ENCODE measurements around the gene COA6.
"Not testable (repeated sequence)": the region's sequence is repeated elsewhere in the genome, so short reads cannot be mapped to it uniquely, and the experiment has no call there.

Gene COA6

DNA sequence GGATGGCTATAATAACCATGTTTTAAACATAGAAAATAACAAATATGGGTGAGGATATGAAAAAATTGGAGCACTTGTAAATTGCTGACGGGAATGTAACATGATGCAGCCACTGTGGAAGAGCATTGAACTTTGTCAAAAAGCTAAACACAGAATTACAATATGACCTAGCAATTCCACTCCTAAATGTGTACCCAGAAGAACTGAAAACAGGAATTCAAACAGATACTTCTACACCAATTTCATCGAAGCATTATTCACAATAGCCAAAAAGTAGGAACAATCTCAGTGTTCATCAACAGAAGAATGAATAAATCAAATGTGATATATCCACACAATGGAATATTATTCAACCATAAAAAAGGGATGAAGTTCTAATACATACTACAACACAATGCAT lies 32.7 kb upstream of the COA6 start:
- H3K9ac ChIP-seq (ENCODE audit: low read length in 5 of 5): no peak overlapping the region
- H3K4me3 ChIP-seq (ENCODE audit: low read depth in 1 of 5, low read length in 5 of 5): no peak overlapping the region
- no peaks in the 10 kb centered on the region for H3K4me1 ChIP-seq (ENCODE audit: control insufficient read depth in 5 of 5, insufficient read depth in 5 of 5, low read length in 5 of 5)
- no peak overlapping the region for H3K27ac ChIP-seq (ENCODE audit: low read depth, low read length)
- no peaks in the 10 kb centered on the region for H3K27me3 ChIP-seq (ENCODE audit: control insufficient read depth in 5 of 5, insufficient read depth in 4 of 5, low read length in 5 of 5)
- H3K36me3 ChIP-seq (ENCODE audit: control insufficient read depth in 5 of 5, insufficient read depth in 5 of 5, low read length in 5 of 5): no peaks in the 10 kb centered on the region
- peaks cover 6 to 37% (median 22%) of the 10 kb centered on the region in 5 donors for H3K9me3 ChIP-seq (ENCODE audit: control insufficient read depth in 5 of 5, low read length in 5 of 5)

DNA sequence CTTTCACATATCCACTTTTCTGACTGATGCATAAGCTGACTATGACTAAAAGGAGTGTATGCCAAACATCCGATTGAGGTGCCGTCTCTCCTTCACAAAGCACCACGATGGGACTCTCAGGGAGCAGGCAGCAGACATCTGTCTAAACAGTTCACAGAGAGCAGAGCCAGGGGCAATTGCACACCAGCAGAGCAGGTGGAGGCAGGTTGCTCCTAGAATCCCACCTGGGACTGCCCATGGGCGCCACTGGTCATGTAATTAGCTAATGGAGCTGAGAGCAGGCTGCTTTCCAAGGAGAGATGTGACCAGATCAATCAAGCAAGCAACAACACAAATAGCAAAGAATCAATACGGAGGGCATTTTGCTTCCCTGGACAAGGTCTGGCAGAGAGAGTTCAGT lies 30.5 kb upstream of the COA6 start:
- Histone ChIP-seq H3K9me3 (ENCODE audit: control insufficient read depth in 5 of 5, low read length in 5 of 5) (peaks cover 5 to 20% (median 12%) of the 10 kb centered on the region in 5 donors), H3K9ac (ENCODE audit: low read length in 5 of 5) (no peak overlapping the region)

DNA sequence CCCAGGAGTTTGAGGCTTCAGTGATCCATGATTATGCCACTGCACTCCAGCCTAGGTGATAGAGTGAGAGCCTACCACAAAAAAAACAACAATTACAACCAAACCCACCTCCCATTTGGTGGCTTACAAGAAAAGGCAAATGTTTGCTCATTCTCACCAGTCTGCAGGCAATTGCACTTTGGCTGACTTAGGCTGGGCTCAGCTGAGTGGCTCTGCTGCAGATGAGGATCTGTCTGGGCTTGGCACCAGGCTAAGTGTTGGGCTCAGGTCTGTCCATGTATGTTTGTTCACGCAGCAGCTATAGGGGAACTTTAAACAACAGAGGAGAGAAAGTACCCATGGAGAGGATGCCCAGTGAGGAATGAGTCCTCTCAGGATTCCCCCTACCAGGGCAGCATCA lies 28.0 kb upstream of the COA6 start:
- no peak overlapping the region for H3K27ac ChIP-seq (ENCODE audit: low read depth, low read length)
- peaks cover 0 to 4% (median 0%) of the 10 kb centered on the region in 5 donors for H3K27me3 ChIP-seq (ENCODE audit: control insufficient read depth in 5 of 5, insufficient read depth in 4 of 5, low read length in 5 of 5)
- peaks cover 0 to 11% (median 4%) of the 10 kb centered on the region in 5 donors for H3K9me3 ChIP-seq (ENCODE audit: control insufficient read depth in 5 of 5, low read length in 5 of 5)
- H3K4me1 ChIP-seq (ENCODE audit: control insufficient read depth in 5 of 5, insufficient read depth in 5 of 5, low read length in 5 of 5): no peaks in the 10 kb centered on the region
- H3K9ac ChIP-seq (ENCODE audit: low read length in 5 of 5): no peak overlapping the region
- H3K36me3 ChIP-seq (ENCODE audit: control insufficient read depth in 5 of 5, insufficient read depth in 5 of 5, low read length in 5 of 5): no peaks in the 10 kb centered on the region
- H3K4me3 ChIP-seq (ENCODE audit: low read depth in 1 of 5, low read length in 5 of 5): no peak overlapping the region

More for the DNA sequence above, 30.5 kb upstream of the COA6 start:
- H3K4me3 ChIP-seq (ENCODE audit: low read depth in 1 of 5, low read length in 5 of 5): no peak overlapping the region
- H3K36me3 ChIP-seq (ENCODE audit: control insufficient read depth in 5 of 5, insufficient read depth in 5 of 5, low read length in 5 of 5): no peaks in the 10 kb centered on the region
- no peaks in the 10 kb centered on the region for H3K4me1 ChIP-seq (ENCODE audit: control insufficient read depth in 5 of 5, insufficient read depth in 5 of 5, low read length in 5 of 5)
- no peak overlapping the region for H3K27ac ChIP-seq (ENCODE audit: low read depth, low read length)
- no peaks in the 10 kb centered on the region for H3K27me3 ChIP-seq (ENCODE audit: control insufficient read depth in 5 of 5, insufficient read depth in 4 of 5, low read length in 5 of 5)

DNA sequence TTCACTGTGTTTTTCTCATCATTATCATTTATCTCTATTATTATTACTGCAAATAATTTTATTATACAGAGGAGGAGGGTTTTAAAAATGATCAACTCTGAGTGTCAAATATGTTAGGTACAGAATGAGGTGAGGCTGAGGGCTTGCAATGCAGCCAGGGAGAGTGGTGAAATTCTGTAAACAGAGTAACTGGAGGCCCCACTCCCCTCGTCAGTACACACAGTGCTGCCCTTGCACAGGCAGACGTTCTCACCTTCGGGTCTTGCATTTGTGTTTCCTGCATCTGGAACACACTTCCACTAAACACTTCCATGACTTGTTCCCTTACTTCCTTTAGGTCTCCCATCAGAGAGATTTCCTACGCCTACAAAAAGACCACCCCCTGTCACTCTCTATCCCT lies 24.3 kb upstream of the COA6 start:
- no peaks in the 10 kb centered on the region for H3K36me3 ChIP-seq (ENCODE audit: control insufficient read depth in 5 of 5, insufficient read depth in 5 of 5, low read length in 5 of 5)
- peaks cover 0 to 4% (median 0%) of the 10 kb centered on the region in 5 donors for H3K27me3 ChIP-seq (ENCODE audit: control insufficient read depth in 5 of 5, insufficient read depth in 4 of 5, low read length in 5 of 5)

DNA sequence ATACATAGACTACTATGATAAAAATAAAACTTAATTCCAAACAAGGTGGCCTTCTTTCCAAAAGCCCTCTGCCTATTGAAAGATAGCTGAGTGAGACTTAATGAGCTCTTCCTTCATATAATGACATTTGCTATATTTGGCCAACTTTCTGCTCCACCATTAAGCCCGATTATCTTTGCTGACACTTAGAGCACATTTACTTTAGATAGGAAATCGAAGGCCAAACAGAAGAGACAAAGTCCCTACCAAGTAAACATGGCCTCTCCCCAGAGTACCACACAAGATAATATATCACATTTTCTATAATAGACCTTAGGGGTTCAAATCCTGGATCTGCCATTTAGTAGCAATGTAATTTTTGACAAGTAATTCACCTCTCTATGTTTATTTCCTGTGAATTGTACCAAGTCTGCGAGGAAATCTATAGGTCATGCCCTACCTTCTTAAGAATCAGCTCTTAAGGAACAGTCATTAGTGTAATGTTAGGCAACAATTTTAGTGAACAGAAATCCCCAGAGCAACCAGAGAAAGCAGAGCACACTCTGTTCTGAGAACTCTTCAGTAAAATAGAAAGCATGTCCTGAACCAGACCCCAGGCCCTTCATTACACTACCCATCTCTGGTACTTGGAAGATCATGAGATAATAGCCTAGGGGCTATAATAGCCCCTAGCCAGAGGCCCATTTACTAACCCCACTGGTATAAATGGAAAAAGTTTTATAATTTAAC lies 17.3 kb upstream of the COA6 start:
- no peak overlapping the region for H3K27ac ChIP-seq (ENCODE audit: low read depth, low read length)
- H3K4me1 ChIP-seq (ENCODE audit: control insufficient read depth in 5 of 5, insufficient read depth in 5 of 5, low read length in 5 of 5): no peaks in the 10 kb centered on the region
- no peaks in the 10 kb centered on the region for H3K36me3 ChIP-seq (ENCODE audit: control insufficient read depth in 5 of 5, insufficient read depth in 5 of 5, low read length in 5 of 5)
- peaks cover 0 to 5% (median 0%) of the 10 kb centered on the region in 5 donors for H3K27me3 ChIP-seq (ENCODE audit: control insufficient read depth in 5 of 5, insufficient read depth in 4 of 5, low read length in 5 of 5)
- H3K9ac ChIP-seq (ENCODE audit: low read length in 5 of 5): no peak overlapping the region
- H3K9me3 ChIP-seq (ENCODE audit: control insufficient read depth in 5 of 5, low read length in 5 of 5): peaks cover 0 to 8% (median 0%) of the 10 kb centered on the region in 5 donors
- H3K4me3 ChIP-seq (ENCODE audit: low read depth in 1 of 5, low read length in 5 of 5): no peak overlapping the region

More for the DNA sequence above, 24.3 kb upstream of the COA6 start:
- no peaks in the 10 kb centered on the region for H3K4me1 ChIP-seq (ENCODE audit: control insufficient read depth in 5 of 5, insufficient read depth in 5 of 5, low read length in 5 of 5)
- H3K4me3 ChIP-seq (ENCODE audit: low read depth in 1 of 5, low read length in 5 of 5): no peak overlapping the region
- H3K9ac ChIP-seq (ENCODE audit: low read length in 5 of 5): no peak overlapping the region
- H3K9me3 ChIP-seq (ENCODE audit: control insufficient read depth in 5 of 5, low read length in 5 of 5): peaks cover 0 to 12% (median 3%) of the 10 kb centered on the region in 5 donors
- H3K27ac ChIP-seq (ENCODE audit: low read depth, low read length): no peak overlapping the region

DNA sequence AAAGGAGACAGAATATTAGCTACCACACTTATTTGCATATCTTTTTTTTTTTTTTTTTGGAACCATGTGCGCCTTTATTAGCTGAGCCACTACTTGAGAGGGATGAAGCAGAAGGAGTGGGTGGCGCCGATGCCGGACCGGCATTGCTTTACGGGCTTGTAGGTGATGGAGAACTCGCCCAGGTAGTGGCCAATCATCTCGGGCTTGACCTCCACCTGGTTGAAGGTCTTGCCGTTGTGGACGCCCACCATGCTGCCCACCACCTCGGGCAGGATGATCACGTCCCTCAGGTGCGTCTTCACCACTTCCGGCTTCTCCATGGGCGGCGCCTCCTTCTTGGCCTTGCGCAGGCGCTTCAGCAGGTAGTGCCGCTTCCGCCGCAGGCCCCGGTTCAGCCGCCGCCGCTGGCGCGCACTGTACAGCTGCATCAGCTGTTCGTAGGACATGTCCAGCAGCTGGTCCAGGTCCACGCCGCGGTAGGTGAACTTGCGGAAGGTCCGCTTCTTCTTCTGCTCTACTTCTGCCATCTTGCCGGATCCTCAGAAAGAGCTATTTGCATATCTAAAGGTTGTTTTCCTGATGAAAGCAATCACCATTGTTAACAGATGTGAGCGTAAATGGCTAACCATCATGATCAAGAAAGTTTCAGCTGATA lies 16.5 kb upstream of the COA6 start:
- not testable (repeated sequence) for H3K9me3 ChIP-seq (ENCODE audit: control insufficient read depth in 5 of 5, low read length in 5 of 5); H3K27ac ChIP-seq (ENCODE audit: low read depth, low read length); H3K4me1 ChIP-seq (ENCODE audit: control insufficient read depth in 5 of 5, insufficient read depth in 5 of 5, low read length in 5 of 5); H3K9ac ChIP-seq (ENCODE audit: low read length in 5 of 5); H3K27me3 ChIP-seq (ENCODE audit: control insufficient read depth in 5 of 5, insufficient read depth in 4 of 5, low read length in 5 of 5); H3K36me3 ChIP-seq (ENCODE audit: control insufficient read depth in 5 of 5, insufficient read depth in 5 of 5, low read length in 5 of 5)
- H3K4me3 ChIP-seq (ENCODE audit: low read depth in 1 of 5, low read length in 5 of 5): peak overlapping the region in 1 of 5 donors; percentile 19

DNA sequence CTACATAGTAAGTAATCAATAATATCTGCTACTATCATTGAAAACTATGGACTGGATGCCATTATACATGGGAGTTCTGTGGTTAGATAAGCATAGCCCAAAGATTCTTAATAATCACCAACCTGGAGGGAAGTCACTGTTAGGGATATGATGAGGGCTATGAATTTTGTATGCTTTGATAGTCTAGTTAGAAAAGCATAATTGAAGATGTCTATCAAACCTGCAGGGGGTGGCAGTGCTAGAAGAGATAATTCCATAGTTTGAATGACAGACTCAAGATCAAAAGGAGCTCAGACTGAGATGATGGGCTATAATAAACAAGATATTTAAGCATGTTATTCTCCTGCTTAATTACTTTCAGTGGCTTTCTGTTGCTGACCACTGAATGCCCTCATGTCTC lies 15.4 kb upstream of the COA6 start:
- Histone ChIP-seq H3K36me3 (ENCODE audit: control insufficient read depth in 5 of 5, insufficient read depth in 5 of 5, low read length in 5 of 5) (no peaks in the 10 kb centered on the region), H3K27me3 (ENCODE audit: control insufficient read depth in 5 of 5, insufficient read depth in 4 of 5, low read length in 5 of 5) (peaks cover 0 to 5% (median 0%) of the 10 kb centered on the region in 5 donors), H3K4me1 (ENCODE audit: control insufficient read depth in 5 of 5, insufficient read depth in 5 of 5, low read length in 5 of 5) (no peaks in the 10 kb centered on the region), H3K9ac (ENCODE audit: low read length in 5 of 5) (no peak overlapping the region), H3K4me3 (ENCODE audit: low read depth in 1 of 5, low read length in 5 of 5) (no peak overlapping the region), H3K27ac (ENCODE audit: low read depth, low read length) (no peak overlapping the region), H3K9me3 (ENCODE audit: control insufficient read depth in 5 of 5, low read length in 5 of 5) (peaks cover 0 to 7% (median 0%) of the 10 kb centered on the region in 5 donors)

DNA sequence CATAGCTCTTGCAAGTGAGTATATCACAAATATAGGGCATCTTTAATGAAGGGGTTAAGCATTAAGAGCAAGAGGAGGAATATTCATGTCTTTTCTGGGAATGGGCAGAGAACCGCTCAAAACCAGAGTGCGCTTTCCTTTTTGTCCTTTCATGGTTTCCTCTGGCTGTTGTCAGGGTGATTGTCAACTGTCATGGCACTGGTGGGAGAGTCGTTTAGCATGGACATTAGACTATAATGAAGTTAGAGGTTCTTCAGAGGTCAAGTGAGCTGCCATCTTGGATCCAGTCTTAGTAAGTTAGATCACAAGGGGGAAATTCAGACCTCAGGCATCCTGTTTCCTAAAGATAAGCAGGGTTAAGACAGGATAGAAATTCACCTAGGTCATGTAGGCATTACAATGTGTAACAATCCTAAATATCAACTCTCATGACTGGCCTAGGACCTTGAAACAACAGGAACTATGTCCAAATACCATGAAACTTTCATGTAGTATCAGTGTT lies 12.1 kb upstream of the COA6 start:
- Histone ChIP-seq H3K4me1 (ENCODE audit: control insufficient read depth in 5 of 5, insufficient read depth in 5 of 5, low read length in 5 of 5) (no peaks in the 10 kb centered on the region), H3K36me3 (ENCODE audit: control insufficient read depth in 5 of 5, insufficient read depth in 5 of 5, low read length in 5 of 5) (no peaks in the 10 kb centered on the region), H3K9ac (ENCODE audit: low read length in 5 of 5) (no peak overlapping the region), H3K9me3 (ENCODE audit: control insufficient read depth in 5 of 5, low read length in 5 of 5) (no peaks in the 10 kb centered on the region), H3K4me3 (ENCODE audit: low read depth in 1 of 5, low read length in 5 of 5) (no peak overlapping the region), H3K27ac (ENCODE audit: low read depth, low read length) (no peak overlapping the region), H3K27me3 (ENCODE audit: control insufficient read depth in 5 of 5, insufficient read depth in 4 of 5, low read length in 5 of 5) (peaks cover 0 to 7% (median 0%) of the 10 kb centered on the region in 5 donors)

DNA sequence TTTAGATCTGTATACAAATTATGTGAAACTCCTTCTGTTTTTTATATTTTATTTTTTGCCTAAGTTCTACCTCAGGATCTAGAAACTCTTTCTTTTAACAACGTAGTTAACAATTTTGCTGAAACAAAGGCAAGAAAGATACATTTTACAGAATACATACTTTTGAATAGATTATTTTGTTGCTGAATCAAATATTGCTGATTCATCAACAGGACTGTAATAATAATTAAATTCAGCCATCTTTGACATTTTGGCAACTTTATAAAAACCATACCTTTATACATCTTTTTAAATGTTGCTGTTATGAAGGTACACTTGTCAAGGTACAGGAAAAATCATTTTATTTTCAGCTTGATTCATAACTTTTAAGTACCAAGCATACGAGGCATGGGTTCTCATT lies 10.7 kb upstream of the COA6 start:
- Histone ChIP-seq H3K27ac (ENCODE audit: low read depth, low read length) (no peak overlapping the region), H3K27me3 (ENCODE audit: control insufficient read depth in 5 of 5, insufficient read depth in 4 of 5, low read length in 5 of 5) (peaks cover 0 to 7% (median 0%) of the 10 kb centered on the region in 5 donors), H3K9me3 (ENCODE audit: control insufficient read depth in 5 of 5, low read length in 5 of 5) (no peaks in the 10 kb centered on the region), H3K4me3 (ENCODE audit: low read depth in 1 of 5, low read length in 5 of 5) (no peak overlapping the region), H3K36me3 (ENCODE audit: control insufficient read depth in 5 of 5, insufficient read depth in 5 of 5, low read length in 5 of 5) (no peaks in the 10 kb centered on the region), H3K4me1 (ENCODE audit: control insufficient read depth in 5 of 5, insufficient read depth in 5 of 5, low read length in 5 of 5) (no peaks in the 10 kb centered on the region), H3K9ac (ENCODE audit: low read length in 5 of 5) (no peak overlapping the region)

DNA sequence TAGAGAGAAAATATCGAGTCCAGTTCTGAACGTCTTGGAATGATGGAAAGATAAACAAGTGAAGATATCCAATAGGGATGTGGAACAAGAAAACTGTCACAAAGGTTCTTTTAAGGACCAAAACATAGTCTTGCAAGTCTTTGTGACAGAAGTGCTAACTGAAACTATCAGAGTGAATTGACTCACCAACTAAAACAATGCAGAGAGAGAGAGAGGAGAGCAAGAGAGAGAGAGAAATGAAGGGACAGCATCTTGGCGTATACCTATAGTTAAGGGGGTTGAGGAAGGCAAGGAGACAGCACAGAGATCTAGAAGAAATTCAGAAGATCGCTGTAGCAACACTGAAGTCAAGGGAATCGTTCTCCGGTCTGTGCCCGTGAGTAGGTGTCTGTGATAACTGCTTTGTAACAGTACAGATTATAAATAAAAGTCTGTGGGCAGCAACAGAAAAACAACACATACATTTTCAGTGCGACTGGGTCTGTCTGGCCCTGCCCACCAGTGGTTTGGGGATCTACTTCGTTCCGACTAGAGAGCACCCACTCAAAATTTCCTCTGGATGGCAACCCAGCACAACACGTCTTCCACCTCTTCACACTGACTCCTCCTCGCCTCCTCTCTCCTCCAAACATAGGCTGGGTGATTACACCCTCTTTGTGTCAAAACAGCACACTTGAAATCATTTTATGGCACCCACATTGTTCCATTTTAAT lies 4.8 kb upstream of the COA6 start:
- peaks cover 0 to 5% (median 2%) of the 10 kb centered on the region in 5 donors for H3K27me3 ChIP-seq (ENCODE audit: control insufficient read depth in 5 of 5, insufficient read depth in 4 of 5, low read length in 5 of 5)
- peaks cover 0 to 8% (median 5%) of the 10 kb centered on the region in 5 donors for H3K4me1 ChIP-seq (ENCODE audit: control insufficient read depth in 5 of 5, insufficient read depth in 5 of 5, low read length in 5 of 5)
- H3K4me3 ChIP-seq (ENCODE audit: low read depth in 1 of 5, low read length in 5 of 5): no peak overlapping the region
- no peaks in the 10 kb centered on the region for H3K36me3 ChIP-seq (ENCODE audit: control insufficient read depth in 5 of 5, insufficient read depth in 5 of 5, low read length in 5 of 5)
- no peak overlapping the region for H3K9ac ChIP-seq (ENCODE audit: low read length in 5 of 5)
- H3K27ac ChIP-seq (ENCODE audit: low read depth, low read length): no peak overlapping the region
- no peaks in the 10 kb centered on the region for H3K9me3 ChIP-seq (ENCODE audit: control insufficient read depth in 5 of 5, low read length in 5 of 5)
